Lower leg skin (tissue), 3 donors: ENCODE data around the gene C9orf78.

Experiments used
- CTCF ChIP-seq, 3 donors: fragments of 450-650 bp; IDR thresholded peaks; one replicate each; pipeline ENCODE4 v1.5.1; 2016; ENCODE audit warnings: antibody characterized with exemption in 3 of 3, mild to moderate bottlenecking in 3 of 3, moderate library complexity in 2 of 3
- POLR2A ChIP-seq, 2 donors: fragments of 450-650 bp; IDR thresholded peaks; one replicate each; pipeline ENCODE4 v1.6.1; 2016 to 2017; ENCODE audit warnings: antibody characterized with exemption in 2 of 2, mild to moderate bottlenecking in 1 of 2, moderate library complexity in 1 of 2

- TF ChIP-seq CTCF (IDR thresholded peaks at IDR 0.05) (no peak), POLR2A (IDR thresholded peaks at IDR 0.05) (no peak)
These were observed 21.4 kb downstream of the C9orf78 start for GRCh38 chr9:129813661-129814060.
